Measurements from ENCODE around the gene PTPN7. TPM values are rescaled to one million over a fixed set of nuclear protein-coding genes. Genes with fewer than 3 reads are reported as not detected.
"Not testable (repeated sequence)": the region's sequence is repeated elsewhere in the genome, so short reads cannot be mapped to it uniquely, and the experiment has no call there.

The PTPN7 gene
- total RNA-seq, 2 donors from 2014 or later: 4.3 to 6.1 TPM

DNA sequence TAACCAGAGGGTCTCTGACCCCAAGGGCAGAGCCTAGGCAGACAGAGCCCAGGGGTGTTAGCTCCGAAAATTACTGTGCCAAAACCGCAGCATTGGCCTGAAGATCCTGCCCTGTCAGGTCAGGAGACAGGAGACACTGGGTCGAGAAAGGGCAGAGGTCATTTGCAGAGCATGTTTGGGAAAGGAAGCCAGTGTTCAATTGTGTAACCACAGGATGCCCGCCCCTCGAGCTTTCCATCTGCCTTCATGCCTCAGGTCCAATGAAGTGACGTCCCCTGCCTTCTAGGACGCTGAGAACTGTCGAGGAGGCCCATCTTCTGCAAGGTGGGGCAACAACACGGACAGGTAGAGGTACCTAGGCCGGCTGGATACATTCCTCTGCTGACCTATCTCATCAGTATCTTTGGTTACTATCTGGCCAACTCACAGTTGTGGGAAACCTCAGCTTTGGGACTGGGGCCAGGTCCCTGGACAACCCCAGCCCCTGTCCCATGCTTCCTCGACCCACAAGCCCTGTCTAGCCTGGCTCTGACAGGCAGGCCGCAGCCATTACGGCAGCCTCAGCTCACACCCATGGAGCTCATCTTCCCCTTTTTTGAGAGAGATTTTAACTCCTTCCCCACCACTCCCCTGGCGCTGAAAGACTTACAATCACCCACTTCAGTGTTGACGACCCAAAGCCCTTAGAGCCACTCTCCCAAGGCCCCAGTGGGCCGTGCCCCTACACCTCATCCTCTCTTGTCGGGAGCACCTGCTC lies 17.2 kb downstream of the PTPN7 start:
- Histone ChIP-seq H3K27me3 (replicated peaks; ENCODE audit: insufficient read depth) (no peaks in the 10 kb centered on the region), H3K27ac (peak overlapping the region; percentile 85 to 86), H3K4me3 (peak overlapping the region; percentile 93), H3K36me3 (no peaks in the 10 kb centered on the region), H3K9me3 (no peaks in the 10 kb centered on the region), H3K4me1 (ENCODE audit: control insufficient read depth in 1 of 2, low read depth in 2 of 2) (peaks cover 6 to 36% of the 10 kb centered on the region in 2 donors)
- no peak for ATAC-seq (ENCODE audit: insufficient number of reproducible peaks, low FRiP score, low read depth)
- TF ChIP-seq, protein P1, sequence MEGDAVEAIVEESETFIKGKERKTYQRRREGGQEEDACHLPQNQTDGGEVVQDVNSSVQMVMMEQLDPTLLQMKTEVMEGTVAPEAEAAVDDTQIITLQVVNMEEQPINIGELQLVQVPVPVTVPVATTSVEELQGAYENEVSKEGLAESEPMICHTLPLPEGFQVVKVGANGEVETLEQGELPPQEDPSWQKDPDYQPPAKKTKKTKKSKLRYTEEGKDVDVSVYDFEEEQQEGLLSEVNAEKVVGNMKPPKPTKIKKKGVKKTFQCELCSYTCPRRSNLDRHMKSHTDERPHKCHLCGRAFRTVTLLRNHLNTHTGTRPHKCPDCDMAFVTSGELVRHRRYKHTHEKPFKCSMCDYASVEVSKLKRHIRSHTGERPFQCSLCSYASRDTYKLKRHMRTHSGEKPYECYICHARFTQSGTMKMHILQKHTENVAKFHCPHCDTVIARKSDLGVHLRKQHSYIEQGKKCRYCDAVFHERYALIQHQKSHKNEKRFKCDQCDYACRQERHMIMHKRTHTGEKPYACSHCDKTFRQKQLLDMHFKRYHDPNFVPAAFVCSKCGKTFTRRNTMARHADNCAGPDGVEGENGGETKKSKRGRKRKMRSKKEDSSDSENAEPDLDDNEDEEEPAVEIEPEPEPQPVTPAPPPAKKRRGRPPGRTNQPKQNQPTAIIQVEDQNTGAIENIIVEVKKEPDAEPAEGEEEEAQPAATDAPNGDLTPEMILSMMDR (IDR thresholded peaks at IDR 0.05): no peak
- DNase-seq (ENCODE audit: low spot score): no peak

DNA sequence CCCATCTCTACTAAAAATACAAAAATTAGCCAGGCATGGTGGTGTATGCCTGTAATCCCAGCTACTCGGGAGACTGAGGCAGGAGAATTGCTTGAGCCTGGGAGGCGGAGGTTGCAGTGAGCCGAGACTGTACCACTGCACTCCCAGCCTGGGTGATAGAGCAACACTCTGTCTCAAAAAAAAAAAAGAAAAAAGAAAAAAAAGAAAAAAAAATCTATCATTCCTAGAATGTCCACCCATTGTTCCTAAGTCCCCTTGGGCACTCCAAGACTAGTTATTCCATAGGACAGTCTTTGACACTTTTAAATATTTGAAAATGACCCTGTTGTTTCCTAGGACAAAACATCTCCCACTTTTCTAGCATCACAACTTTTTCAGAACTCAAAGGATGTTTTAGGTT lies 18.9 kb downstream of the PTPN7 start:
- not testable (repeated sequence) for H3K9me3 ChIP-seq; ATAC-seq (ENCODE audit: insufficient number of reproducible peaks, low FRiP score, low read depth); H3K27ac ChIP-seq; DNase-seq (ENCODE audit: low spot score); H3K27me3 ChIP-seq (replicated peaks; ENCODE audit: insufficient read depth); H3K4me3 ChIP-seq
- Histone ChIP-seq H3K4me1 (ENCODE audit: control insufficient read depth in 1 of 2, low read depth in 2 of 2) (peaks cover 6 to 36% of the 10 kb centered on the region in 2 donors), H3K36me3 (peaks cover 11% of the 10 kb centered on the region)

DNA sequence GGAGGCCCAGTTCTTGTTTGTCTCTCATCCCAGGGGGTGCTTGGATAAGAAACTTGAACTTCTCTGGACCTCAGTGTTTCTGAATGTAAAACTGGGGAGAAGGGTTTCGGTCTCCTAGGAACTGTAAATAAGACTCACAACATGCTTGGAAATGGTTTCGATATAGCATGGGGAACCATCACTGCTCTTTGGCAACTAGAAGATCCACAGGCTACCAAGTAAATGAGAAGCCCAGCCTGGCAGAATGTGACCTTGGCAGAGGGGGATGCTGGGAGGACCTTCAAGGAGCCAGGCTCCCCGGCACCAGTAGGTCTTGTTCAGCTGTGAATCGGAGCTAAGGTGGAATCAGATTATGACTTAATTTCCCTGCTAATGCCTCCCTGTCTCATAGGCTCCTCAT lies 19.6 kb downstream of the PTPN7 start:
- Histone ChIP-seq H3K27me3 (replicated peaks; ENCODE audit: insufficient read depth) (no peaks in the 10 kb centered on the region), H3K36me3 (peaks cover 15% of the 10 kb centered on the region), H3K4me3 (no peak overlapping the region), H3K9me3 (no peaks in the 10 kb centered on the region), H3K27ac (no peak overlapping the region), H3K4me1 (ENCODE audit: control insufficient read depth in 1 of 2, low read depth in 2 of 2) (peaks cover 6 to 36% of the 10 kb centered on the region in 2 donors)
- ATAC-seq (ENCODE audit: insufficient number of reproducible peaks, low FRiP score, low read depth) (no peak), DNase-seq (ENCODE audit: low spot score) (no peak)
- TF ChIP-seq, protein P1 (IDR thresholded peaks at IDR 0.05): no peak

DNA sequence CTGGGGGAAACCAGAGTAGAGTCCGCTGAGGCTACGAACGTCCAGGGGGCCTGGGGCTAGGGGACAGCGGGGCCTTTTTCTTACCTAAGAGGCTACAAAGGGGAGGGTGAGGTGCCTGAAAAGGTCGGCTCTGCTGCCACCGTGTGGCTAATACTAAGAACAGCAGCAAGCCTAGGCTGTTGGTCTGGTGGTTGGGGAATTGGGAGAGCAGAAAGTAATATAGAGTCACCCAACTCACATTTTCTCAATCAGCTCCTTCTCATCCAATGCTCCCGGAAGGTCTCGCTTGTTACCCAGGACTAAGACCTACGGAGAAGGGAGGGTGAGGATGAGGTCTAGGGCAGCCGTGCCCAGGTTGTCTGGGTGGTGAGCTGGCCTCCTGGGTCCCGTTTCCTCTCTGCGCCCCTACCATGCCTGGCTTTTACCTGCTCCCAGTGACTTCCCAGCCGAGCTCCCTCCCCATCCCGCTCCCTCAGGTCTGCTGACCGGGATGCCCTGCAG lies 25.1 kb downstream of the PTPN7 start:
- H3K36me3 ChIP-seq: peaks cover 38% of the 10 kb centered on the region
- TF ChIP-seq, protein P1 (IDR thresholded peaks at IDR 0.05): peak; percentile 92
- no peaks in the 10 kb centered on the region for H3K27me3 ChIP-seq (replicated peaks; ENCODE audit: insufficient read depth)
- H3K4me1 ChIP-seq (ENCODE audit: control insufficient read depth in 1 of 2, low read depth in 2 of 2): peaks cover 12 to 33% of the 10 kb centered on the region in 2 donors
- no peaks in the 10 kb centered on the region for H3K9me3 ChIP-seq
- DNase-seq (ENCODE audit: low spot score) (no peak), ATAC-seq (ENCODE audit: insufficient number of reproducible peaks, low FRiP score, low read depth) (no peak)
- no peak overlapping the region for H3K4me3 ChIP-seq
- H3K27ac ChIP-seq: peak overlapping the region; percentile 46 to 93

DNA sequence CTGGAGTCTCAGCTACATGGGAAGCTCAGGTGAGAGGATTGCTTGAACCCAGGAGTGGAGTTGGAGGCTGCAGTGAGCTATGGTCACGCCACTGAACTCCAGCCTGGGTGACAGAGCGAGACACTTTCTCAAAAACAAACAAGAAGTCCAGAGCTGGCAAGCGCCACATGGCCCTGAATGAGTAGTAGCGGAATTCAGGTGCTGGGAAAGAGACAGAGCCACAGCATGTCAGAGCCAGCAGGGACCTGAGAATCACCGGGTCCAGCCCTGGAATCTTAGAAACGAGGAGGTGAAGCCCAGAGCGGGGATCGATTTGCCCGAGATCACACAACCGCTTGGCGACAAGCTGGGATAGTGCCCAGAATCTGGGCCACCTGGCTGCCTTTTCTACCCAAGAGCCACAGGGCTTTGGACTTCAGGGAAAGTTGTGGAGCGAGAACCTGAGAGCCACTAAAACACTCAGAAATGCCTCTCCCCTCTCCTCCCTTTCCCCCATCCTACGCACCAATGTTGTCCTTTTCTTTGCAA lies 25.7 kb downstream of the PTPN7 start:
- TF ChIP-seq, protein P1 (IDR thresholded peaks at IDR 0.05): no peak
- Histone ChIP-seq H3K4me3 (no peak overlapping the region), H3K4me1 (ENCODE audit: control insufficient read depth in 1 of 2, low read depth in 2 of 2) (peaks cover 16 to 38% of the 10 kb centered on the region in 2 donors), H3K9me3 (no peaks in the 10 kb centered on the region), H3K27me3 (replicated peaks; ENCODE audit: insufficient read depth) (no peaks in the 10 kb centered on the region), H3K27ac (peak overlapping the region; percentile 46 to 93), H3K36me3 (peaks cover 38% of the 10 kb centered on the region)
- no peak for DNase-seq (ENCODE audit: low spot score)
- ATAC-seq (ENCODE audit: insufficient number of reproducible peaks, low FRiP score, low read depth): no peak
